ENCODE results near the gene GPX8.
A peak's percentile ranks its signal among the peaks of the same experiment; 100 is the strongest.

The GPX8 gene

GRCh38 chr5:55172051-55172899 lies 12.3 kb downstream of the GPX8 start:
- peak; percentile 63 for DNase-seq (ENCODE audit: low read depth, low spot score)

GRCh38 chr5:55172937-55173686 lies 13.1 kb downstream of the GPX8 start, which contains the start of gene CDC20B:
Gene CDC20B (minus strand): TSS chr5:55173177. CDS start chr5:55173000, 177 bp downstream.
- peak; percentile 73 for DNase-seq (ENCODE audit: low read depth, low spot score)

GRCh38 chr5:55173687-55174230 lies 13.8 kb downstream of the GPX8 start:
- no peak for DNase-seq (ENCODE audit: low read depth, low spot score)

- DNase-seq (ENCODE audit: low read depth, low spot score), result peak; percentile 13
Observed at GRCh38 chr5:55175781-55176175, 15.8 kb downstream of the GPX8 start.

GRCh38 chr5:55176176-55176818 lies 16.3 kb downstream of the GPX8 start:
- peak; percentile 88 for DNase-seq (ENCODE audit: low read depth, low spot score)

GRCh38 chr5:55177078-55177477 lies 17.1 kb downstream of the GPX8 start:
- DNase-seq (ENCODE audit: low read depth, low spot score), result no peak

GRCh38 chr5:55180016-55180415 lies 20.0 kb downstream of the GPX8 start:
- DNase-seq (ENCODE audit: low read depth, low spot score), result no peak

GRCh38 chr5:55187370-55187769 lies 27.4 kb downstream of the GPX8 start:
- DNase-seq (ENCODE audit: low read depth, low spot score), result no peak

- no peak for DNase-seq (ENCODE audit: low read depth, low spot score)
Observed at GRCh38 chr5:55188656-55189540, 28.9 kb downstream of the GPX8 start.

GRCh38 chr5:55191165-55191564 lies 31.2 kb downstream of the GPX8 start:
- DNase-seq (ENCODE audit: low read depth, low spot score), result no peak

GRCh38 chr5:55205001-55205400 lies 45.0 kb downstream of the GPX8 start:
- DNase-seq (ENCODE audit: low read depth, low spot score), result no peak

- no peak for DNase-seq (ENCODE audit: low read depth, low spot score)
Observed at GRCh38 chr5:55211184-55211874, 51.4 kb downstream of the GPX8 start.

All from ELF-1 (cell line).